ENCODE data around the gene MPHOSPH9. TPM values are rescaled to one million over a fixed set of nuclear protein-coding genes. Genes with fewer than 3 reads are reported as not detected.

The MPHOSPH9 gene
- total and polyA plus RNA-seq, 2 donors (not counting 3 experiments of a cell fraction or from before 2014, with no cell fraction given) = 7.8 to 42.4 TPM

GRCh38 chr12:123242116-123242904 lies 9.4 kb upstream of the MPHOSPH9 start:
- H3K9ac ChIP-seq (replicated peaks; ENCODE audit: extremely low read depth, insufficient read depth, low read length) = peak overlapping the region; percentile 8
- H3K9me1 ChIP-seq (replicated peaks; ENCODE audit: control insufficient read depth, extremely low read depth, insufficient read depth, low read length) = no peaks in the 10 kb centered on the region
- intact Hi-C loops (cut with micrococcal nuclease) = no loop called here
- H2AFZ ChIP-seq (ENCODE audit: low read depth, low read length) = peak overlapping the region; percentile 1
- ChIA-PET CTCF (interaction anchor here (1.6 to 13.1 kb wide), 2 partner anchors 13 to 199 kb away, joined by 4 to 255 read pairs; no protein-coding TSS in a partner anchor), POLR2A (interaction anchor here (0.6 to 1.5 kb wide), 2 partner anchors 10 to 473 kb away, joined by 3 to 10 read pairs; partner anchors contain the start of genes MPHOSPH9 and MTRFR)
- peak overlapping the region; percentile 36 for H3K27ac ChIP-seq (ENCODE audit: insufficient read depth, low read depth, low read length)
- H3K4me1 ChIP-seq (ENCODE audit: control insufficient read depth, extremely low read depth, insufficient read depth, low read length) = peaks cover 10% of the 10 kb centered on the region
- H3K27me3 ChIP-seq (ENCODE audit: control insufficient read depth in 2 of 2, insufficient read depth in 2 of 2, low read length in 2 of 2) = no peaks in the 10 kb centered on the region
- no TSS peak for BruUV-seq (replicated peaks)
- peaks cover 25% of the 10 kb centered on the region for H3K79me2 ChIP-seq (ENCODE audit: control insufficient read depth, insufficient read depth, low read length)
- H3K36me3 ChIP-seq (ENCODE audit: control insufficient read depth in 2 of 2, extremely low read depth in 1 of 2, insufficient read depth in 2 of 2, low read length in 2 of 2) = no peaks in the 10 kb centered on the region
- no peak for TF ChIP-seq FOS (IDR thresholded peaks at IDR 0.05; ENCODE audit: borderline replicate concordance, insufficient read depth, low read length)
- TF ChIP-seq MYC (IDR thresholded peaks at IDR 0.05; ENCODE audit: low read depth, low read length) = no peak
- TF ChIP-seq POLR2AphosphoS5 (IDR thresholded peaks at IDR 0.05; ENCODE audit: insufficient read depth, low read depth, low read length) = no peak
- no peaks in the 10 kb centered on the region for H3K9me3 ChIP-seq (replicated peaks; ENCODE audit: control insufficient read depth, insufficient read depth, low read length)
- no peak overlapping the region for H3K4me3 ChIP-seq (replicated peaks in 1 of 3; ENCODE audit: insufficient read depth in 1 of 3, low read depth in 1 of 3, low read length in 3 of 3)
- no peak overlapping the region for H3K4me2 ChIP-seq (ENCODE audit: insufficient read depth, low read length)
- peak; percentile 38 for FAIRE-seq
- DNase-seq (ENCODE audit: low read depth, low spot score) = peak; percentile 51
- dilution Hi-C loops (cut with MboI; ENCODE audit: extremely low pct_ligation_motif_present, low sequenced_read_pairs) = no loop called here
- H4K20me1 ChIP-seq (replicated peaks; ENCODE audit: control insufficient read depth, extremely low read depth, insufficient read depth, low read length) = no peaks in the 10 kb centered on the region

DNA sequence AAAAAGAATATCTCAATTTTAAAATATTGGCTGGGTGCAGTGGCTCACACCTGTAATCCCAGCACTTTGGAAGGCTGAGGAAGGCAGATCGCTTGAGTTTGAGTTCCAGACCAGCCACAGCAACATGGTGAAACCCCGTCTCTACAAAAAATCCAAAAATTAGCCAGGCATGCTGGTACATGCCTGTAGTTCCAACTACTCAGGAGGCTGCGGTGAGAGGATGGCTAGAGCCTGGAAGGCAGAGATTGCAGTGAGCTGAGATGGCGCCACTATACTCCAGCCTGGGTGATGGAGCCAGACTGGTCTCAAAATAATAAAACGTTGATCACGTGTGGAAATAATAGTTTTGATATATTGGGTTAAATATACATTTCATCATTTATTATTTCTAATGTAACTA lies 6.0 kb upstream of the MPHOSPH9 start:
- ChIA-PET CTCF (interaction anchor here (0.9 to 13.1 kb wide), 26 partner anchors 9 to 446 kb away, joined by 3 to 255 read pairs (median 6); partner anchors contain the start of genes ABCB9 and OGFOD2), POLR2A (no interaction called here)
- FAIRE-seq (no peak), DNase-seq (ENCODE audit: low read depth, low spot score) (no peak)
- H3K4me2 ChIP-seq (ENCODE audit: insufficient read depth, low read length) = no peak overlapping the region
- no peaks in the 10 kb centered on the region for H3K9me3 ChIP-seq (replicated peaks; ENCODE audit: control insufficient read depth, insufficient read depth, low read length)
- no peaks in the 10 kb centered on the region for H3K36me3 ChIP-seq (ENCODE audit: control insufficient read depth in 2 of 2, extremely low read depth in 1 of 2, insufficient read depth in 2 of 2, low read length in 2 of 2)
- H3K27me3 ChIP-seq (ENCODE audit: control insufficient read depth in 2 of 2, insufficient read depth in 2 of 2, low read length in 2 of 2) = no peaks in the 10 kb centered on the region
- H3K79me2 ChIP-seq (ENCODE audit: control insufficient read depth, insufficient read depth, low read length) = peaks cover 27% of the 10 kb centered on the region
- H3K27ac ChIP-seq (ENCODE audit: insufficient read depth, low read depth, low read length) = no peak overlapping the region
- peaks cover 13% of the 10 kb centered on the region for H3K4me1 ChIP-seq (ENCODE audit: control insufficient read depth, extremely low read depth, insufficient read depth, low read length)
- no peak overlapping the region for H3K4me3 ChIP-seq (replicated peaks in 1 of 3; ENCODE audit: insufficient read depth in 1 of 3, low read depth in 1 of 3, low read length in 3 of 3)
- H3K9me1 ChIP-seq (replicated peaks; ENCODE audit: control insufficient read depth, extremely low read depth, insufficient read depth, low read length) = no peaks in the 10 kb centered on the region
- intact Hi-C loops (cut with micrococcal nuclease) = loop anchor here (1.0 to 5.0 kb wide), 4 partner anchors 196 to 486 kb away; partner anchors contain the start of gene DENR
- BruUV-seq (replicated peaks) = no TSS peak
- no peaks in the 10 kb centered on the region for H4K20me1 ChIP-seq (replicated peaks; ENCODE audit: control insufficient read depth, extremely low read depth, insufficient read depth, low read length)
- dilution Hi-C loops (cut with MboI; ENCODE audit: extremely low pct_ligation_motif_present, low sequenced_read_pairs) = no loop called here
- no peak overlapping the region for H3K9ac ChIP-seq (replicated peaks; ENCODE audit: extremely low read depth, insufficient read depth, low read length)
- TF ChIP-seq POLR2AphosphoS5 (IDR thresholded peaks at IDR 0.05; ENCODE audit: insufficient read depth, low read depth, low read length) (no peak), GATA2 (IDR thresholded peaks at IDR 0.05; ENCODE audit: insufficient read depth, insufficient read length, low read depth, low read length) (no peak), POLR2A (IDR thresholded peaks at IDR 0.05; ENCODE audit: low read depth, low read length) (no peak), JUN (IDR thresholded peaks at IDR 0.05; ENCODE audit: borderline replicate concordance, insufficient read depth, insufficient read length, low read depth) (no peak), EZH2 (IDR thresholded peaks at IDR 0.05; ENCODE audit: borderline replicate concordance, low read depth, low read length, severe bottlenecking) (no peak), MYC (IDR thresholded peaks at IDR 0.05; ENCODE audit: low read depth, low read length) (no peak), FOS (IDR thresholded peaks at IDR 0.05; ENCODE audit: borderline replicate concordance, insufficient read depth, low read length) (no peak)
- TF ChIP-seq, protein P1, sequence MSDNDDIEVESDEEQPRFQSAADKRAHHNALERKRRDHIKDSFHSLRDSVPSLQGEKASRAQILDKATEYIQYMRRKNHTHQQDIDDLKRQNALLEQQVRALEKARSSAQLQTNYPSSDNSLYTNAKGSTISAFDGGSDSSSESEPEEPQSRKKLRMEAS (IDR thresholded peaks at IDR 0.05; ENCODE audit: insufficient read depth, insufficient read length) = no peak
- TF ChIP-seq, protein P2, sequence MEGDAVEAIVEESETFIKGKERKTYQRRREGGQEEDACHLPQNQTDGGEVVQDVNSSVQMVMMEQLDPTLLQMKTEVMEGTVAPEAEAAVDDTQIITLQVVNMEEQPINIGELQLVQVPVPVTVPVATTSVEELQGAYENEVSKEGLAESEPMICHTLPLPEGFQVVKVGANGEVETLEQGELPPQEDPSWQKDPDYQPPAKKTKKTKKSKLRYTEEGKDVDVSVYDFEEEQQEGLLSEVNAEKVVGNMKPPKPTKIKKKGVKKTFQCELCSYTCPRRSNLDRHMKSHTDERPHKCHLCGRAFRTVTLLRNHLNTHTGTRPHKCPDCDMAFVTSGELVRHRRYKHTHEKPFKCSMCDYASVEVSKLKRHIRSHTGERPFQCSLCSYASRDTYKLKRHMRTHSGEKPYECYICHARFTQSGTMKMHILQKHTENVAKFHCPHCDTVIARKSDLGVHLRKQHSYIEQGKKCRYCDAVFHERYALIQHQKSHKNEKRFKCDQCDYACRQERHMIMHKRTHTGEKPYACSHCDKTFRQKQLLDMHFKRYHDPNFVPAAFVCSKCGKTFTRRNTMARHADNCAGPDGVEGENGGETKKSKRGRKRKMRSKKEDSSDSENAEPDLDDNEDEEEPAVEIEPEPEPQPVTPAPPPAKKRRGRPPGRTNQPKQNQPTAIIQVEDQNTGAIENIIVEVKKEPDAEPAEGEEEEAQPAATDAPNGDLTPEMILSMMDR (IDR thresholded peaks at IDR 0.05; ENCODE audit: extremely low read depth in 1 of 2, insufficient read depth in 1 of 2, low read depth in 1 of 2, low read length in 2 of 2) = no peak
- no peak overlapping the region for H2AFZ ChIP-seq (ENCODE audit: low read depth, low read length)
